GM12892 (cell line): ENCODE data around the gene SPCS3.

Source experiments
- POLR2A ChIP-seq: IDR thresholded peaks from 2 replicates; pipeline ENCODE4 v1.6.1; 2011; ENCODE audit warnings: low read depth, low read length, control low read depth
- POLR2AphosphoS5 ChIP-seq: IDR thresholded peaks from 2 replicates; pipeline ENCODE4 v1.6.1; 2011; ENCODE audit warnings: low read depth, low read length, control low read depth
- TAF1 ChIP-seq: IDR thresholded peaks from 2 replicates; pipeline ENCODE4 v1.6.1; 2011; ENCODE audit warnings: low read depth, mild to moderate bottlenecking, control low read depth, low read length, borderline replicate concordance

GRCh38 chr4:176292920-176293319 is 26.8 kb upstream of the SPCS3 start:
- TF ChIP-seq POLR2A = no peak
- no peak for TF ChIP-seq POLR2AphosphoS5
- TF ChIP-seq TAF1 = no peak
